PC-3 (cell line): Measurements from ENCODE around the gene SPC24. TPM values are rescaled to one million over a fixed set of nuclear protein-coding genes. Genes with fewer than 3 reads are reported as not detected.

ENCODE experiments used
- ATAC-seq: fragments of 200-7000 bp; cut with Tn5 transposase; 2 replicates; pipeline ENCODE4 v1.9.1; 2020; ENCODE audit warnings: mild to moderate bottlenecking, moderate library complexity
- BruUV-seq: library from RNA; stranded (reverse); fragments of 400-500 nt; replicated peaks from 2 replicates; lab custom pipeline; 2021; lab: Mats Ljungman, UMichigan
- CTCF ChIA-PET: fragments of 300-600 bp; sonication (Branson Sonifier 250); formaldehyde crosslinking; loops from one replicate; lab custom pipeline; 2022; ENCODE audit warnings: antibody characterized with exemption; lab: Charles Lee
- POLR2A ChIA-PET: fragments of 300-600 bp; sonication (Branson Sonifier 250); formaldehyde crosslinking; loops from one replicate; lab custom pipeline; 2022; ENCODE audit warnings: antibody characterized with exemption; ENCODE audit not compliant: unreplicated experiment; lab: Charles Lee
- DNase-seq: peaks from one replicate; pipeline ENCODE4 v3.0.0-alpha.2; 2015
- H2AFZ ChIP-seq: fragments of 300-600 bp; sonication (generic); 2 replicates; pipeline ENCODE4 v1.6.0; 2016; ENCODE audit warnings: antibody characterized with exemption, low read length
- H3F3A ChIP-seq: fragments of 300-600 bp; sonication (generic); one replicate; pipeline ENCODE4 v1.6.0; 2017; ENCODE audit warnings: antibody characterized with exemption, low read length, control low read depth, mild to moderate bottlenecking; ENCODE audit not compliant: unreplicated experiment
- H3K27ac ChIP-seq: fragments of 300-600 bp; sonication (generic); 2 replicates; pipeline ENCODE4 v1.5.1; 2016; ENCODE audit warnings: mild to moderate bottlenecking, low read length
- H3K27me3 ChIP-seq: fragments of 300-600 bp; sonication (generic); 2 replicates; pipeline ENCODE4 v1.6.1; 2016; ENCODE audit warnings: low read length, mixed read lengths
- H3K36me3 ChIP-seq: fragments of 300-600 bp; sonication (generic); 2 replicates; pipeline ENCODE4 v1.6.1; 2016; ENCODE audit warnings: low read depth, mixed run types, low read length, mixed read lengths
- H3K4me1 ChIP-seq: fragments of 300-600 bp; sonication (generic); 2 replicates; pipeline ENCODE4 v1.5.1; 2016; ENCODE audit warnings: low read length; ENCODE audit not compliant: insufficient read depth
- H3K4me2 ChIP-seq: fragments of 300-600 bp; sonication (generic); 2 replicates; pipeline ENCODE4 v1.6.0; 2016; ENCODE audit warnings: low read length
- H3K4me3 ChIP-seq: fragments of 300-600 bp; sonication (generic); 2 replicates; pipeline ENCODE4 v1.5.1; 2016; ENCODE audit warnings: mild to moderate bottlenecking, low read length, mixed read lengths
- H3K79me2 ChIP-seq: fragments of 300-600 bp; sonication (generic); 2 replicates; pipeline ENCODE4 v1.6.1; 2017; ENCODE audit warnings: low read length, mixed read lengths
- H3K9ac ChIP-seq: fragments of 300-600 bp; sonication (generic); 2 replicates; pipeline ENCODE4 v1.6.0; 2016; ENCODE audit warnings: mild to moderate bottlenecking, low read length
- H3K9me2 ChIP-seq: fragments of 300-600 bp; sonication (generic); replicated peaks from 2 replicates; pipeline ENCODE4 v1.6.1; 2016; ENCODE audit warnings: mixed run types, low read length, mixed read lengths
- H3K9me3 ChIP-seq: fragments of 300-600 bp; sonication (generic); 2 replicates; pipeline ENCODE4 v1.6.1; 2016; ENCODE audit warnings: low read length, mixed read lengths
- H4K20me1 ChIP-seq: fragments of 300-600 bp; sonication (generic); 2 replicates; pipeline ENCODE4 v1.6.1; 2016; ENCODE audit warnings: low read length, mixed read lengths
- EZH2 ChIP-seq: fragments of 300-600 bp; sonication (generic); IDR thresholded peaks from one replicate; pipeline ENCODE4 v1.6.1; 2017; ENCODE audit warnings: antibody characterized with exemption, mild to moderate bottlenecking, low read length; ENCODE audit not compliant: unreplicated experiment
- EZH2phosphoT487 ChIP-seq: fragments of 300-600 bp; sonication (generic); IDR thresholded peaks from 2 replicates; pipeline ENCODE4 v1.6.1; 2018; ENCODE audit warnings: mild to moderate bottlenecking, antibody characterized with exemption, low read length, borderline replicate concordance
- intact Hi-C: fragments of 100-400 bp; cut with micrococcal nuclease; formaldehyde crosslinking; loops from 2 replicates; pipeline ENCODE4 v1.9.0; 2023
- total RNA-seq: library from RNA; depleted of rRNA; stranded (reverse); fragments of >200 nt; gene quantifications from 2 replicates; pipeline ENCODE4 v1.2.3, GENCODE V29; 2014
- TF ChIP-seq, protein P1 (sequence below): fragments of 300-600 bp; sonication (generic); conservative IDR thresholded peaks from 2 replicates; pipeline ENCODE4 v1.5.1; 2017; ENCODE audit warnings: antibody characterized with exemption, low read depth, mild to moderate bottlenecking, low read length

The SPC24 gene
- total RNA-seq, 1 experiment from 2014 or later, result 142 TPM

- ATAC-seq (no peak), DNase-seq (no peak)
- BruUV-seq, result no TSS peak
- Histone ChIP-seq H3F3A (no peaks in the 10 kb centered on the region), H4K20me1 (no peaks in the 10 kb centered on the region), H3K9me2 (no peaks in the 10 kb centered on the region), H3K4me1 (peaks cover 9% of the 10 kb centered on the region), H3K4me3 (no peak overlapping the region), H3K79me2 (no peaks in the 10 kb centered on the region), H3K9me3 (no peaks in the 10 kb centered on the region), H3K9ac (no peak overlapping the region), H3K27me3 (no peaks in the 10 kb centered on the region), H3K27ac (no peak overlapping the region), H3K36me3 (peaks cover 32% of the 10 kb centered on the region), H2AFZ (no peak overlapping the region), H3K4me2 (no peak overlapping the region)
- CTCF ChIA-PET, result no interaction called here
- TF ChIP-seq EZH2 (no peak), EZH2phosphoT487 (no peak)
- TF ChIP-seq, protein P1, sequence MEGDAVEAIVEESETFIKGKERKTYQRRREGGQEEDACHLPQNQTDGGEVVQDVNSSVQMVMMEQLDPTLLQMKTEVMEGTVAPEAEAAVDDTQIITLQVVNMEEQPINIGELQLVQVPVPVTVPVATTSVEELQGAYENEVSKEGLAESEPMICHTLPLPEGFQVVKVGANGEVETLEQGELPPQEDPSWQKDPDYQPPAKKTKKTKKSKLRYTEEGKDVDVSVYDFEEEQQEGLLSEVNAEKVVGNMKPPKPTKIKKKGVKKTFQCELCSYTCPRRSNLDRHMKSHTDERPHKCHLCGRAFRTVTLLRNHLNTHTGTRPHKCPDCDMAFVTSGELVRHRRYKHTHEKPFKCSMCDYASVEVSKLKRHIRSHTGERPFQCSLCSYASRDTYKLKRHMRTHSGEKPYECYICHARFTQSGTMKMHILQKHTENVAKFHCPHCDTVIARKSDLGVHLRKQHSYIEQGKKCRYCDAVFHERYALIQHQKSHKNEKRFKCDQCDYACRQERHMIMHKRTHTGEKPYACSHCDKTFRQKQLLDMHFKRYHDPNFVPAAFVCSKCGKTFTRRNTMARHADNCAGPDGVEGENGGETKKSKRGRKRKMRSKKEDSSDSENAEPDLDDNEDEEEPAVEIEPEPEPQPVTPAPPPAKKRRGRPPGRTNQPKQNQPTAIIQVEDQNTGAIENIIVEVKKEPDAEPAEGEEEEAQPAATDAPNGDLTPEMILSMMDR, result no peak
- intact Hi-C loops, result no loop called here
- POLR2A ChIA-PET, result no interaction called here
These were observed 18.8 kb upstream of the SPC24 start for GRCh38 chr19:11174336-11174735.

DNA sequence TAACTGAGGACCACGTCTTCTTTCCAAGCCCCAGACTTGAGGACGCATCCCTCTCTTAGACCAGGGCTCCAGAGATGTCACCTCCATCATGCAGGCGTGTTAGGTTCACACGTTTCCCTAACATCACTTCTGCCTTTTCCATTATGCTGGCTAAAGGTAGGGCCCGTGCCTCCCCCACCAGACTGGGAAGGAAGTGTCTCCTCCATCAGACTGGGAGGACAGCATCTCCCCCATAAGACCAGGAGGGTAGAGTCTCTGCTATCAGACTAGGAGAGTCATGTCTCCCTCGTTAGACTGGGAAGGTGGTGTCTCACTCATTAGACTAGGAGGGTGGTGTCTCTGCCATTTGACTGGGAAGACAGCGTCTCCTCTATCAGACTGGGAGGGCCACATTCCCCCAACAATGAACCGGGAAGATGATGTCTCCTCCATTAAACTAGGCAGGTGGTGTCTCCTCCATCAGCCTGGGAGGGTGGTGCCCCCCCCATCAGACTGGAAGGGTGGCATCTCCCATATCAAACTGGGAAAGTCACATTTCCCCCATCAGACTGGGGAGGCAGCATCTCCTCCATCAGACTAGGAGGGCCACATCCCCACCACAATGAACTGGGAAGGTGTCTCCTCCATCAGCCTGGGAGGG lies 18.1 kb upstream of the SPC24 start:
- Histone ChIP-seq H3K4me1 (peaks cover 12% of the 10 kb centered on the region), H3K79me2 (no peaks in the 10 kb centered on the region), H4K20me1 (no peaks in the 10 kb centered on the region), H3K27me3 (no peaks in the 10 kb centered on the region), H3K9me2 (no peaks in the 10 kb centered on the region), H3K4me3 (no peak overlapping the region), H3K27ac (no peak overlapping the region), H3K36me3 (peaks cover 32% of the 10 kb centered on the region), H3K9me3 (no peaks in the 10 kb centered on the region), H2AFZ (no peak overlapping the region), H3F3A (no peaks in the 10 kb centered on the region), H3K4me2 (no peak overlapping the region), H3K9ac (no peak overlapping the region)
- no TSS peak for BruUV-seq
- ATAC-seq (no peak), DNase-seq (no peak)
- TF ChIP-seq EZH2 (no peak), EZH2phosphoT487 (no peak)
- TF ChIP-seq, protein P1, result no peak
- ChIA-PET POLR2A (no interaction called here), CTCF (no interaction called here)
- intact Hi-C loops, result no loop called here

- no peak for TF ChIP-seq EZH2phosphoT487
- TF ChIP-seq, protein P1, result no peak
- no peak for TF ChIP-seq EZH2
- no peak for DNase-seq
- Histone ChIP-seq H3K79me2 (no peaks in the 10 kb centered on the region), H3K27me3 (no peaks in the 10 kb centered on the region), H3K4me1 (peaks cover 18% of the 10 kb centered on the region), H3K9ac (no peak overlapping the region), H3K9me3 (no peaks in the 10 kb centered on the region), H3K27ac (no peak overlapping the region), H3K4me3 (no peak overlapping the region), H3K9me2 (no peaks in the 10 kb centered on the region), H3K36me3 (peaks cover 32% of the 10 kb centered on the region), H2AFZ (no peak overlapping the region), H4K20me1 (no peaks in the 10 kb centered on the region), H3F3A (peaks cover 7% of the 10 kb centered on the region), H3K4me2 (no peak overlapping the region)
- POLR2A ChIA-PET, result no interaction called here
- ATAC-seq, result no peak
- CTCF ChIA-PET, result no interaction called here
- intact Hi-C loops, result no loop called here
- BruUV-seq, result no TSS peak
These were observed 17.0 kb upstream of the SPC24 start for GRCh38 chr19:11172576-11172975.
